ENCODE results near the gene TMCC3. TPM values are rescaled to one million over a fixed set of nuclear protein-coding genes. Genes with fewer than 3 reads are reported as not detected.

The TMCC3 gene
- total RNA-seq, 1 donor from 2014 or later = 11.5 TPM

DNA sequence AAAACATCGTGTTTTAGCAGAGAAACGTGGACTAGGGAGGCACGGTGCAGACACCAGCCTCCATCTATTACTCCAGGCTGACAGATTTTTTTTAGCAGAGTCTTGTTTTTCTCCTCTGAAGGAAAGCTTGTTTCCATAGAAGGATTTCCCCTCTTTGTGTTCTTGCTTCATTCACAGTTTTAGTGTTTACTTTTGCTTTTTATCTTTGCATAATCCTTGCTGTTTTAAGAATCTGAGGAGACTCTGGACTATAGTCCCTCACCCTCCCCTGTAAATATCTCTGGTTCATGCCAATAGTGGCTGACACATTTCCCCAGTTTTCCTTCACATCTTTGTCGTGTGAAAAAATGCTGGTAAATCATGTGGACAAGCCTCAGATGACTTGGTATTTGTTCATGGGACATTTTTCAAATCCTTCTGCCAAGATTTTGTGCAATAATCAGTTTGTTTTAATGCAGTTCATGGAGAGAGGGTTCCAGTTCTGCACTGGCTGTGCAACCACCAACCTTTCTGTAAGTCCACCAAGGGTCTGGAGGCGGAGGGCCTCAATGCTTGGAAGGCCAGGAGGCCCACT lies 39.9 kb upstream of the TMCC3 start:
- intact Hi-C loops (cut with DNase I) = no loop called here
- H3K4me3 ChIP-seq = peak overlapping the region; percentile 10 to 21

GRCh38 chr12:94689646-94690036 lies 39.3 kb upstream of the TMCC3 start:
- TF ChIP-seq POLR2AphosphoS5 (IDR thresholded peaks at IDR 0.05; ENCODE audit: insufficient read depth in 1 of 2, low read depth in 1 of 2) = no peak
- TF ChIP-seq POLR2A (IDR thresholded peaks at IDR 0.05) = no peak
- TF ChIP-seq, protein P1, sequence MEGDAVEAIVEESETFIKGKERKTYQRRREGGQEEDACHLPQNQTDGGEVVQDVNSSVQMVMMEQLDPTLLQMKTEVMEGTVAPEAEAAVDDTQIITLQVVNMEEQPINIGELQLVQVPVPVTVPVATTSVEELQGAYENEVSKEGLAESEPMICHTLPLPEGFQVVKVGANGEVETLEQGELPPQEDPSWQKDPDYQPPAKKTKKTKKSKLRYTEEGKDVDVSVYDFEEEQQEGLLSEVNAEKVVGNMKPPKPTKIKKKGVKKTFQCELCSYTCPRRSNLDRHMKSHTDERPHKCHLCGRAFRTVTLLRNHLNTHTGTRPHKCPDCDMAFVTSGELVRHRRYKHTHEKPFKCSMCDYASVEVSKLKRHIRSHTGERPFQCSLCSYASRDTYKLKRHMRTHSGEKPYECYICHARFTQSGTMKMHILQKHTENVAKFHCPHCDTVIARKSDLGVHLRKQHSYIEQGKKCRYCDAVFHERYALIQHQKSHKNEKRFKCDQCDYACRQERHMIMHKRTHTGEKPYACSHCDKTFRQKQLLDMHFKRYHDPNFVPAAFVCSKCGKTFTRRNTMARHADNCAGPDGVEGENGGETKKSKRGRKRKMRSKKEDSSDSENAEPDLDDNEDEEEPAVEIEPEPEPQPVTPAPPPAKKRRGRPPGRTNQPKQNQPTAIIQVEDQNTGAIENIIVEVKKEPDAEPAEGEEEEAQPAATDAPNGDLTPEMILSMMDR (IDR thresholded peaks at IDR 0.05) = no peak
- Histone ChIP-seq H3K9me3 (no peaks in the 10 kb centered on the region), H3K4me1 (peaks cover 28% of the 10 kb centered on the region), H3K27ac (peak overlapping the region; percentile 62), H3K36me3 (no peaks in the 10 kb centered on the region), H3K4me3 (peak overlapping the region; percentile 10 to 21), H3K27me3 (no peaks in the 10 kb centered on the region)
- no peak for DNase-seq (ENCODE audit: extremely low spot score in 2 of 2)
- intact Hi-C loops (cut with DNase I) = no loop called here

More for the DNA sequence above, 39.9 kb upstream of the TMCC3 start:
- no peaks in the 10 kb centered on the region for H3K36me3 ChIP-seq
- no peak for DNase-seq (ENCODE audit: extremely low spot score in 2 of 2)
- H3K4me1 ChIP-seq = peaks cover 28% of the 10 kb centered on the region
- TF ChIP-seq, protein P1 (IDR thresholded peaks at IDR 0.05) = no peak
- TF ChIP-seq POLR2AphosphoS5 (IDR thresholded peaks at IDR 0.05; ENCODE audit: insufficient read depth in 1 of 2, low read depth in 1 of 2) = peak; percentile 50 to 82
- no peaks in the 10 kb centered on the region for H3K9me3 ChIP-seq
- peak overlapping the region; percentile 62 for H3K27ac ChIP-seq
- no peaks in the 10 kb centered on the region for H3K27me3 ChIP-seq

GRCh38 chr12:94689002-94689645 lies 38.8 kb upstream of the TMCC3 start:
- Histone ChIP-seq H3K9me3 (no peaks in the 10 kb centered on the region), H3K36me3 (no peaks in the 10 kb centered on the region), H3K27ac (peak overlapping the region; percentile 62), H3K27me3 (no peaks in the 10 kb centered on the region), H3K4me3 (peak overlapping the region in 1 of 2 donors; percentile 21), H3K4me1 (peaks cover 28% of the 10 kb centered on the region)
- intact Hi-C loops (cut with DNase I) = no loop called here
- no peak for TF ChIP-seq POLR2AphosphoS5 (IDR thresholded peaks at IDR 0.05; ENCODE audit: insufficient read depth in 1 of 2, low read depth in 1 of 2)
- DNase-seq (ENCODE audit: extremely low spot score in 2 of 2) = no peak

DNA sequence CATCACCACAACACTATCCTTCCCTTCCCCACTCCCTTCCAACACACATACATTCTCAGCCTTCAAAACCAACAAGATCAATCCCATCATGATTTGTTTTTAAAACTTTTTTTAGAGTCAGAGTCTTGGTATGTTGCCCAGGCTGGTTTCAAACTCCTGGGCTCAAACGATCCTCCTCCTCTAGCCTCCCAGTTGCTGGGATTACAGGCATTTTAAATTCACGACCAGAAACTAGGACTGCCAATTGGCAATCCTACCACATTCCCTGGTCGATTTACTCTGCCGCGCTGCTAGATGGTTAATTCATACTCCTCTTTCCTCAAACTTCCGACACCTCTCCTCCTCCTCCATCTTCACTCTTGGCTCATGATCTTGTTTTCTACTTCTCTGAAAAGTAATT lies 37.5 kb upstream of the TMCC3 start:
- Histone ChIP-seq H3K4me3 (no peak overlapping the region), H3K27ac (peak overlapping the region; percentile 62), H3K4me1 (peaks cover 28% of the 10 kb centered on the region), H3K9me3 (no peaks in the 10 kb centered on the region), H3K36me3 (no peaks in the 10 kb centered on the region), H3K27me3 (no peaks in the 10 kb centered on the region)
- intact Hi-C loops (cut with DNase I) = no loop called here
- TF ChIP-seq POLR2AphosphoS5 (IDR thresholded peaks at IDR 0.05; ENCODE audit: insufficient read depth in 1 of 2, low read depth in 1 of 2) (no peak), POLR2A (IDR thresholded peaks at IDR 0.05) (no peak)
- TF ChIP-seq, protein P1 (IDR thresholded peaks at IDR 0.05) = no peak
- no peak for DNase-seq (ENCODE audit: extremely low spot score in 2 of 2)

DNA sequence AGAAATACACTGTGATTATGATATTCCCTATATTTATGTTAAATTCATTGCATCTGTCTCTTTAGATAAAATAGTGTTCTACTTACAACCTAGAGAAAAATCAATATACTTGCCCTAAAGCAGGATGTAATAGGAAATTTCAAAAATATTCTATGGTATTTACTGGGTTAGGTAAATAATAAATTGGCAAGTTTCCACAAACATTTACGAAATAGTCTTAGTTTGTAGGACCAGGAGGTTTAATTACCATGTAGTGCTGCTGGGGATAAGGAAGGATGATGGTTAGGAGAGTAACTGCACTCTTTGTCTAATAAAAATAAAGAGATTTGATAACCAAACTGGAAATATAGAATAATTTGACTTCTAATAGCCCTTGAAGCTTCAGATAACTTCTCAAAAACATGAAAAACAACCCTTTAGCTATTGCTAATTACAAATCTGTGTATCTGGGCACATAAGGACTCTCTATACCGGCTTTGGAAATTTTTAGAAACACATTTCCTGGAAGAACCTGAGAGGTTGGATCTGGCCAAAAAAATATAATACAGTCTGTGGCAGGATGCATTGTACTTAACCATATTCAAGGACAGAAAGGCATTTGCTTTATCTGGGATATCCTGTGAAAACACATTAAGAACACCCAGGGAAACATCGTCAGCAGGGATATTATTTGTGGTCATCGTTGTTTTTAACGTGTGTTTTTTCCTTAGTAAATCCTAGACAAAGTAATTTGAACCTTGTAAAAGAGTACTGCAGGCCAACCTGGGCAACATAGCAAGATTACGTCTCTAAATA lies 36.7 kb upstream of the TMCC3 start:
- TF ChIP-seq POLR2AphosphoS5 (IDR thresholded peaks at IDR 0.05; ENCODE audit: insufficient read depth in 1 of 2, low read depth in 1 of 2) (peak in 1 of 2 donors; percentile 51), POLR2A (IDR thresholded peaks at IDR 0.05) (no peak)
- H3K4me1 ChIP-seq = peaks cover 28% of the 10 kb centered on the region
- peak overlapping the region; percentile 62 for H3K27ac ChIP-seq
- DNase-seq (ENCODE audit: extremely low spot score in 2 of 2) = no peak
- H3K27me3 ChIP-seq = no peaks in the 10 kb centered on the region
- H3K36me3 ChIP-seq = no peaks in the 10 kb centered on the region
- intact Hi-C loops (cut with DNase I) = no loop called here
- no peak overlapping the region for H3K4me3 ChIP-seq
- no peaks in the 10 kb centered on the region for H3K9me3 ChIP-seq

Data from vagina (tissue), 2 donors.